Stomach (tissue), 4 donors: ENCODE data around the gene VRTN.

ENCODE experiments used
- EP300 ChIP-seq: sonication (generic); formaldehyde crosslinking; IDR thresholded peaks from one replicate; pipeline ENCODE4 v1.6.1; 2017; ENCODE audit warnings: antibody characterized with exemption
- POLR2AphosphoS5 ChIP-seq, 3 donors: sonication (generic); formaldehyde crosslinking; IDR thresholded peaks; one replicate each; pipeline ENCODE4 v1.6.1; 2016; ENCODE audit warnings: antibody characterized with exemption in 3 of 3
- TF ChIP-seq, protein P1 (sequence below), 7 experiments: fragments of 450-650 bp in 4 of 7; fragments of 200-600 bp in 3 of 7; sonication (generic) in 3 of 7; IDR thresholded peaks; one replicate each; pipeline ENCODE4 v1.5.1; 2016 to 2019; ENCODE audit warnings: antibody characterized with exemption in 7 of 7, control low read depth in 2 of 7, mild to moderate bottlenecking in 1 of 7

- TF ChIP-seq, protein P1, sequence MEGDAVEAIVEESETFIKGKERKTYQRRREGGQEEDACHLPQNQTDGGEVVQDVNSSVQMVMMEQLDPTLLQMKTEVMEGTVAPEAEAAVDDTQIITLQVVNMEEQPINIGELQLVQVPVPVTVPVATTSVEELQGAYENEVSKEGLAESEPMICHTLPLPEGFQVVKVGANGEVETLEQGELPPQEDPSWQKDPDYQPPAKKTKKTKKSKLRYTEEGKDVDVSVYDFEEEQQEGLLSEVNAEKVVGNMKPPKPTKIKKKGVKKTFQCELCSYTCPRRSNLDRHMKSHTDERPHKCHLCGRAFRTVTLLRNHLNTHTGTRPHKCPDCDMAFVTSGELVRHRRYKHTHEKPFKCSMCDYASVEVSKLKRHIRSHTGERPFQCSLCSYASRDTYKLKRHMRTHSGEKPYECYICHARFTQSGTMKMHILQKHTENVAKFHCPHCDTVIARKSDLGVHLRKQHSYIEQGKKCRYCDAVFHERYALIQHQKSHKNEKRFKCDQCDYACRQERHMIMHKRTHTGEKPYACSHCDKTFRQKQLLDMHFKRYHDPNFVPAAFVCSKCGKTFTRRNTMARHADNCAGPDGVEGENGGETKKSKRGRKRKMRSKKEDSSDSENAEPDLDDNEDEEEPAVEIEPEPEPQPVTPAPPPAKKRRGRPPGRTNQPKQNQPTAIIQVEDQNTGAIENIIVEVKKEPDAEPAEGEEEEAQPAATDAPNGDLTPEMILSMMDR (IDR thresholded peaks at IDR 0.05) = peak in 4 of 7 experiments; percentile 18 to 50 (median 20)
- TF ChIP-seq EP300 (no peak), POLR2AphosphoS5 (IDR thresholded peaks at IDR 0.05) (peak; percentile 45 to 81 (median 72))
Observed at GRCh38 chr14:74302634-74303569, 45.4 kb upstream of the VRTN start, which contains the start of gene ABCD4.
